ENCODE data around the gene DDX19B.

DNA sequence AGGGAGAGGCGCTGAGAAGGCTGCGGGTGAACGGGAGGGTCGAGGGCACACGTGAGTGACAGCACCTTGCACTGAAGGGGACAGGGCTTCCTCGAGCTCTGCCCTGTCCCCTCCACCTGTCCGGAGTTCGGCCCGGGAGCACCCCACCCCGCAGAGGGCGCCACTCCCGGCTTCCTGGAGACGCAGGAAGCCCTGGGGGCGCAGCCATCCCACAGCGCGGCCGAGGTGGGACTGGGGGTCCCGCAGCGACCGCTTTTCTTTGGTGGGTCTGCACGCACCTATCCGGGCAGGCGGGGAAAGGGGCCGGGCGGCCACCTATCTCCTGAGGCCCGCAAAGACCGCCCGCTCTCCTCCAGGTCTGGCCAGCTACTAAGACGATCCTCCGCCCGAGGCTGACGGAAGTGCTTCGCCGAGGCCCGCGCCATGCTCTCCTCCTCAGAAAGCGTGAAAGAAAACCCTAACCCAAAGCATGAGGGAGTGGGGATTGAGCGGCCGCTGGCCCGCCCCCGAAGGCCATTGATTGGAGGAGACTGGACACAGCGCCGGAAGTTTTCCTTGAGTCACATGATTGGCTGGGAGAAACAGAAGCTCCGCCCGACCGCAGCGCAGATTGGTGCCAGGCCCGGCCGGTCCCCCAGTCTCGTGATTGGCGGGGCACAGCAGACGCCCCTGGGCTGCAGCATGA is 82.1 kb downstream of the DDX19B start:
- TF ChIP-seq, protein P1, sequence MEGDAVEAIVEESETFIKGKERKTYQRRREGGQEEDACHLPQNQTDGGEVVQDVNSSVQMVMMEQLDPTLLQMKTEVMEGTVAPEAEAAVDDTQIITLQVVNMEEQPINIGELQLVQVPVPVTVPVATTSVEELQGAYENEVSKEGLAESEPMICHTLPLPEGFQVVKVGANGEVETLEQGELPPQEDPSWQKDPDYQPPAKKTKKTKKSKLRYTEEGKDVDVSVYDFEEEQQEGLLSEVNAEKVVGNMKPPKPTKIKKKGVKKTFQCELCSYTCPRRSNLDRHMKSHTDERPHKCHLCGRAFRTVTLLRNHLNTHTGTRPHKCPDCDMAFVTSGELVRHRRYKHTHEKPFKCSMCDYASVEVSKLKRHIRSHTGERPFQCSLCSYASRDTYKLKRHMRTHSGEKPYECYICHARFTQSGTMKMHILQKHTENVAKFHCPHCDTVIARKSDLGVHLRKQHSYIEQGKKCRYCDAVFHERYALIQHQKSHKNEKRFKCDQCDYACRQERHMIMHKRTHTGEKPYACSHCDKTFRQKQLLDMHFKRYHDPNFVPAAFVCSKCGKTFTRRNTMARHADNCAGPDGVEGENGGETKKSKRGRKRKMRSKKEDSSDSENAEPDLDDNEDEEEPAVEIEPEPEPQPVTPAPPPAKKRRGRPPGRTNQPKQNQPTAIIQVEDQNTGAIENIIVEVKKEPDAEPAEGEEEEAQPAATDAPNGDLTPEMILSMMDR (IDR thresholded peaks at IDR 0.05; ENCODE audit: insufficient read depth, low read depth, low read length), result no peak
- no peak for TF ChIP-seq EZH2 (IDR thresholded peaks at IDR 0.05; ENCODE audit: insufficient read depth, low read length)

All from astrocyte (in vitro differentiated cells and primary cell).